Activated CD8-positive, alpha-beta memory T cell treated with anti-CD3 and anti-CD28 coated beads, Interleukin-2, amount 50 U/mL, for 1 hour (primary cell): ENCODE results near the gene TMEM59.
"Not testable (repeated sequence)": the region's sequence is repeated elsewhere in the genome, so short reads cannot be mapped to it uniquely, and the experiment has no call there.

Experiments used
- DNase-seq: peaks from one replicate; pipeline ENCODE4 v3.0.0-alpha.2; 2020; ENCODE audit errors: extremely low read depth

TMEM59 gene, protein sequence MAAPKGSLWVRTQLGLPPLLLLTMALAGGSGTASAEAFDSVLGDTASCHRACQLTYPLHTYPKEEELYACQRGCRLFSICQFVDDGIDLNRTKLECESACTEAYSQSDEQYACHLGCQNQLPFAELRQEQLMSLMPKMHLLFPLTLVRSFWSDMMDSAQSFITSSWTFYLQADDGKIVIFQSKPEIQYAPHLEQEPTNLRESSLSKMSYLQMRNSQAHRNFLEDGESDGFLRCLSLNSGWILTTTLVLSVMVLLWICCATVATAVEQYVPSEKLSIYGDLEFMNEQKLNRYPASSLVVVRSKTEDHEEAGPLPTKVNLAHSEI

DNA sequence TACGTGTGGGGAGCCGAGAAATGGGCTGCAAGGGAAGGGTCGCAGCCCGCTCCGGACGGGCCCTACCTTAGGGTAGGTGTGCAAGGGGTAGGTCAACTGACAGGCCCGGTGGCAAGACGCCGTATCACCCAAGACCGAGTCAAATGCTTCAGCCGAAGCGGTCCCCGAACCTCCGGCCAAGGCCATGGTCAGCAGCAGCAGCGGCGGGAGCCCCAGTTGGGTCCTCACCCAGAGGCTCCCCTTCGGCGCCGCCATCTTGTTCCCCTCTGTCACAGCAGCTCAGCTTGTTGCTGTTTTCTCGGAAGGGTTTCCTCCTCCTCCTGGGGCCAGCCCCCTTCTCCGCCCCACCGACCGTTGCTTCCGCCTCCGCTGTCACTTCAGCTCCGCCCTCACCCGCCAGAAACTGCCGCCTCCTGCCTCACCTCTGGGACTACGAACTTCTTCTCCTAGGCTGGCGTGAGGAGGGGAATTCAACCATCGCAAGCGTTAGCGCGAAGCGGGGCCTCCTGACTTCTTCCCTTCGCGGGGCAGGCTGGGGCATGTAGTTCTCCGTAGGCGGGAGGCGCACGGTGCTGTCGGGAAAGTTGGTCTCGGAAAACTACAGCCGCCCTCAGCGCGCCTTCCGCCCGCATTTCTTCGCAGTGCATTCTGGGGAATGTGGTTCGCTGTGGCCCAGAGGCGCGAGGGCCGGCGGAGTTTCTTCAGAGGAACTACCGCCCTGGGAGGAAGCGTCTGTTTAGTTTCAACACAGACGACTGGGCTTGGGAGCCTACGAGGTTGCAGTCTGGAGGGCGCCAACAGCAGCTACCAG, at the start of gene TMEM59, which contains the start of gene TCEANC2:
Gene TMEM59, minus strand, starts transcription at position 271 of the 811 bp plus-strand sequence. Its CDS starts 16 bp downstream, at position 255.
Gene TCEANC2, plus strand, starts transcription at position 675 of the 811 bp plus-strand sequence. CDS start 815 bp downstream, outside the sequence.
- peak; percentile 94 for DNase-seq

DNA sequence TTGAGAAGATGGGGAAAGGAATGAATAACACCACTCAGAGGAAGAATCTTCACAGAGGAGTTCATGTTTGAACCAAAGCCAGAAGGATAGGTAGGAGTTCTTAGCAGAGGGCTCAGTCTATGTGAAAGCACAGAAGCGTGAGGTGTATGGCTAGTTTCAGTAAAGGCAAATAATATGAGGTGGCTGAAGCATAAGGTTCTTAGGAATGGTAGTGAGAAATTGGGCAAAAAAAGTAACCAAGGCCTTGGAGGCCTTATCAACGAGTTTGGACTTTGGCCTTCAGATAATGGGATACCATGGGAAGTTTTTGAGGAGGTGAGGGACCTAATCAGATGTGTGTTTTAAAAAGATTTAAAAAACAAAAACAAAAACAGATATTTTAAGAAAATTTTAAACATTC, 47.5 kb upstream of the TMEM59 start:
- no peak for DNase-seq

DNA sequence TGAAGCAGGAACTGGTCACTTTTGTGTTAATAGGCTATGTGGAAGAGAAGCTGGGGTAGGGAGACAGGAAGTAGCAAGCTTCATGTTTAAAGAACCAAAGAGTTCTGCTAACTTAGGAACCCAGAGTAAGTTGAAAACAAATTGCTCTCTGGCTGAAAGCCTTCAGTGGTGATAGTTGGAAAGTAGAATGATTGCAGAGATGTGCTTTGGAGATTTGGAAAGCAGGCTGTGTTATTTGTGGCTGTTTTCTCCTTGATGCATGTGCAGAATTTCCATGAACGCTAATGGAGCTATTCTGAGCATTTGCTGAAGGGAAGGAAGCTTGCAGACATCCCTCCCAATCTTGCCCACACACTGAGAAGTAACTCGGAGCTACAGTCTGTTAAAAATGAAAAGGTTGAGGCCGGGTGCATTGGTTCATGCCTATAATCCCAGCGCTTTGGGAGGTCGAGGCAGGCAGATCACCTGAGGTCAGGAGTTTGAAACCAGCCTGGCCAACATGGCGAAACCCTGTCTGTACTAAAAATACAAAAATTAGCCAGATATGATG, 46.1 kb upstream of the TMEM59 start:
- DNase-seq: no peak

DNA sequence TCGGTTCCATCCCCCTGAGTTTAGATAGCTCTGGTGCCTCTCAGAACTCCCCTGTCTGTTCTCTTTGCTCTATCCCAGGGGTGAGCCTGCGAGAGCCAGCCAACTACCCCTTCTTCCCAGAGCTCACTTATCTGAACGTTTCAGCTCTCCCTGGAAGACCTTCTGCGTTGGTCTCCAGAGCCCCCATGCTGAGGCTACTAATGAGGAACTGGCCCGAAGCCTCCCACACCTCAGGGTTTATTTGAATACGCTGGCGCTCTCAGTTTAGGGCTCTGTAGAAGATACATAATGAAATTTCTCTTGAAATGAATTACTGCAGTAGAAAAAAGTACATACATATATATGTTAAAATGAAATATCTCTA, 43.9 kb upstream of the TMEM59 start:
- no peak for DNase-seq

DNA sequence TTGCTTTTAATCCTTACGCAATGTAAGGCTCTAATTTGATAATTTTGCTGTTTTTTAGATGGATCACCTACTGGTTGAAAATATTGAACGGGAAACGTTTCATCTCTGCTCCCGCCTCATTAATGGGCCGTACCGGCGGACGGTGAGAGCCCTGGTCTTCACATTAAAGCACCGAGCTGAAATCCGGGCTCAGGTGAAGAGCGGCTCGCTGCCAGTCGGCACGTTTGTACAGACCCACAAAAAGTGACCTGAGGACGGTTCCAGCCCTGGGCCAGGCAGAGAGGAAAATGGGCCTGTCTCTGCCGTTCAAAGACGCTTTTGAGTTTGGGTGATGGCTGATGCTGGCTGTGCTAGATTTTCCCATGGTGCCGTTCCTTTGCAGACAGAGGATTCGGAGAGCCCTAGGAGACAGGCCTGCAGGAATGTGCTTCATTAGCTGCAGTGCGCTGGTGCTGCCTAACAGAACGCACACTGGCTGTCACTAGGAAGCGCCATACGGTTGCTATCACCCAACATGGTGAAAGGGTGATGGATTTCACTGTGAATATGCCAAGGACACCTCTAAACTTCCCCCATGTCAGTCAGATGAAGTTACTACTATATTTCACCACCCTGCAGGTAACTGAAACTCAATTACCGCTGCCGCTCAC, 43.3 kb upstream of the TMEM59 start:
- no peak for DNase-seq

DNA sequence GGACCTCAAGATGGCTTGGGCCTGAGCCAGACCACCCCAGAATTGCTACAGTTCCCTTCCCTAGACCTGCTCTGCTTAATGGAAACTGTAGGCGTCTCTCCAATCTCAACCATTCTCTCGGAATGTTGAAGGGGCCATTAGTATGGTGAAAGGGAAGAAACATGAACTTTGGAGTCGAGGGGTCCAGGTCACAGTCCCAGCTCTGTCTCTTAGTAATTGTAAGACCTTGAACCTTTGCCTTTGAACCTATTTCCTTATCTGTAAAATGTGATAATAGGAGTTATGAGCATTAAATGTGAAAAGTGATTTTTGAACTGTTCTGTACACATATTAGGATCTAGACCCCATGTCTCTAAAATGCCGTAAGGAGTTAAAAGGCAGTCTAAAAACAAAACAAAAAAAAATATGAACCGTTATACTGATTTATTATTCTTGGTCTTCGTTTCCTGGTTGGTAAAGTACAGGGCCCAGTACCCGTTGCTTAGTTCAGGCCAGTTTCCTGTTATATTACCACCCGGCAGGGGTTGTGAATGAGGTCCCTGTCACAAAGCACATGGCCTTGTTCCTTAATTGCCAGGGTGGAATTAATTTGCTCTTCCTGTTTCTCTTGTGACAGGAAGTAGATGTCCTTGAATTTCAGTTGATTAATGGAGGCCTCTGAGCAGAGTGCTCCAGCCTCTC, 42.7 kb upstream of the TMEM59 start:
- DNase-seq: no peak

DNA sequence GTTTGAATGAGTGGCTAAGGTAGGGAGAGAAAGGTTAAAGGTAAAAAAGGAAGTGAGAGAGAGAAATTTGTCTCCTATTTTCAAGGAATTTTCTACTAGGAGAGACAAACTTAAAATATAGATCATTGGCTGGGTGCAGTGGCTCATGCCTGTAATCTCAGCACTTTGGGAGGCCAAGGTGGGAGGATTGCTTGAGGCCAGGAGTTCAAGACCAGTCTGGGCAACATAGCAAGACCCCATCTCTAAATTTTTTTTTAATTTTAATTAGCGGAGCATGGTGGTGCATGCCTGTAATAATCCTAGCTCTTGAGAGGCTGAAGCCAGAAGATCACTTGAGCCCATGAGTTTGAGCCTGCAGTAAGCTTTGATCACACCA, 41.7 kb upstream of the TMEM59 start:
- DNase-seq: not testable (repeated sequence)

DNA sequence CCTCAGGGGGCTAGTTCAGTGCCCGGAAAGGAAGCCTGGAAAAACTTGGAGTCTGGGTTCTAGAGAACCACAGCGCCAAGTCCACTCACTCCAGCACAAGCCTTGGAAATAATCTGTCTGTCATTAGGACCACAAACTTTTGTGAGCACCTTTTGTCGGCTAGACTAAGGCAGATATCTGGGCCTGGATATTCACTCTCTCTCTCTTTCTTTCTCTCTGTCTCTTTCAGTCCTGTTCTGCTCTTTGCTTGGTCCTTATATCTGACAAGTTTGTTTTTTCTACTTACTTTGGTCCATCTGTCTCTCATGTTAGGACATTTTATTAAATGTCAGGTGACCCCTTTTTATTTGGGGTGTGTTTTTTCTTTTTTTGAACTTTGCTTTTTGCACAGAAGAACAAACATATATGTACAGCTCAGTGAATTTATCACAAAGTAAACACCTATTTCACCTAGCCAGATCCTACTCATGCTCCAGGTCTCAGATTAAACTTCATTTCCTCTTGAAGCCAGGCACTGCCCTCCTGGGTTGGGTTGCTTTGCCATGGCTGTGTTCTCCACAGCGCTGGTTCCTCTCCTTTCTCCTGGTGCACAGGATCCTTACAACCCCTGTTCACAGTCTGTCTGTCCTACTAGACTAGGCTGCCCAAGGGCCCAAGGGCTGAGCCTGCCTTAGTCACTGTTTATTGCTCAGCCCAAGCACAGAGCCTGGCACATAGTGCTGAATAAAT, 41.2 kb upstream of the TMEM59 start:
- DNase-seq: no peak

DNA sequence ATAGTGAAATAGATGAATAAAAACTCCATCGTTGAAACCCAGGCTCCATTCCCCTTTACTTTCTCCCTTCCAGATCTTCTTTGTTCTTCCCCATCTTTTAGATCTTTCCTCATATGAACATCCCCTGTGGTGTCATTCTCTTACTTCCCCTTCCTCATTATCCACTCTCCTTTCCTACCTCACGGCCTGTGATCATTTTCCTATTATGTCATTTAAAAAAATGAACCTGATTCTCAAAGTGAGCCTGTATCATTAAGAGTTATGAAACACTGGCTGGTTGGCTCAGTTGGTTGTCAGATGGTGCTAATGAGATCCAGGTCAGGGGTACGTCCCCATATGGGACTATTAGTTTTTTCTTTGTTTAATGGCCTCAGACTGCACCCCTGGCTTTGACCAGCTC, 38.7 kb upstream of the TMEM59 start:
- no peak for DNase-seq

DNA sequence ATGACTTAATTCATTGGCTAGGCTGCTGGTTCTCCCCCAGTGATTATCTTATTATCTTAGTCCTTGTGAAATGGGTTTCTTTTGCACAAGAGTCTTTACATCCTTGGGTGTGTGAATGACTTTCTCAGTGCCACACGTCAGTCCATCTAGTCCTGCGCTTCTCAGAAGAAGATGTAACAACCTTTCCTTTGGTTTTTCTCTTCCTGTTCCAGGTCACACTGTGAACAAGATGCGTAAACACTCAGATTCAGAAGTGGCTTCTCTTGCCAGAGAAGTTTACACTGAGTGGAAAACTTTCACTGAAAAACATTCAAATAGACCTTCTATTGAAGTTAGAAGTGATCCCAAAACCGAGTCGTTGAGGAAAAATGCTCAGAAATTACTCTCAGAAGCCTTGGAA, 35.4 kb upstream of the TMEM59 start:
- no peak for DNase-seq

DNA sequence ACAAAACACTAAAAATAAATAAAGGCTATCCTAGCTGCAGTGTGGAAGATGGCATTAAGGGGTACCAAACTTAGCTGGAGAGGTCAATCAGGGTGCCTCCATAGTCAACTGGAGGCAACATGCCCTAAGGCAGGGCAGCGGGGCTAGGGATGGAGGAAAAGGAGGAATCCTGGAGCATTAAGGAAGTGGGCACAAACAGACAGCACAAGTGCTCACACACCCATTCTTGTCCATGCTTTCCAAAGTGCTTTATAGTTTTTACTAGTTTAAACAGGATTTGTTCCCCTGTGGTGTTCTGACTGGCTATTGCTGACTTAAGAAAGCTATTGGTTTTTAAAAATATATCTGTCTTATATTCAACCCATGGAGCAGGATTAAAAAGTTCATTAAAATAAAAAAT, 33.8 kb upstream of the TMEM59 start:
- DNase-seq: no peak

DNA sequence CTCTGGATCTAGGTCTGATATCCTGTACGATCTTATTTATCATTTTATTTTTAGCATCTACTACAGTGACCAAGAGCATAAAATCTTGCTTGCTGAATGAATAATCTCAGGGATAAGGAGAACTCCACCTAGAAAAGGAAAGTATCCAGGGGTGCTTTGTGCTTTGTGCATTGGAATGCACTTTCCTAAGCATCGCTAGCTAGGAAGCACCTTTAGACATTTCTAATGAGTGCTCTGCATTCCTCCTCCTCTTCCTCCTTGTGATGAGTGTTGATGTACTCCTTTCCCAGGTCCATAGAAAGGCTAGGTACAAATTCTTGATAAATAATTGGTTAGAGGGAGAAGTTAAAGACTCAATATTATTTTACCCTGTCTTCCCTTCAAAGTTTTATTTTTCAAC, 31.8 kb upstream of the TMEM59 start:
- DNase-seq: no peak

DNA sequence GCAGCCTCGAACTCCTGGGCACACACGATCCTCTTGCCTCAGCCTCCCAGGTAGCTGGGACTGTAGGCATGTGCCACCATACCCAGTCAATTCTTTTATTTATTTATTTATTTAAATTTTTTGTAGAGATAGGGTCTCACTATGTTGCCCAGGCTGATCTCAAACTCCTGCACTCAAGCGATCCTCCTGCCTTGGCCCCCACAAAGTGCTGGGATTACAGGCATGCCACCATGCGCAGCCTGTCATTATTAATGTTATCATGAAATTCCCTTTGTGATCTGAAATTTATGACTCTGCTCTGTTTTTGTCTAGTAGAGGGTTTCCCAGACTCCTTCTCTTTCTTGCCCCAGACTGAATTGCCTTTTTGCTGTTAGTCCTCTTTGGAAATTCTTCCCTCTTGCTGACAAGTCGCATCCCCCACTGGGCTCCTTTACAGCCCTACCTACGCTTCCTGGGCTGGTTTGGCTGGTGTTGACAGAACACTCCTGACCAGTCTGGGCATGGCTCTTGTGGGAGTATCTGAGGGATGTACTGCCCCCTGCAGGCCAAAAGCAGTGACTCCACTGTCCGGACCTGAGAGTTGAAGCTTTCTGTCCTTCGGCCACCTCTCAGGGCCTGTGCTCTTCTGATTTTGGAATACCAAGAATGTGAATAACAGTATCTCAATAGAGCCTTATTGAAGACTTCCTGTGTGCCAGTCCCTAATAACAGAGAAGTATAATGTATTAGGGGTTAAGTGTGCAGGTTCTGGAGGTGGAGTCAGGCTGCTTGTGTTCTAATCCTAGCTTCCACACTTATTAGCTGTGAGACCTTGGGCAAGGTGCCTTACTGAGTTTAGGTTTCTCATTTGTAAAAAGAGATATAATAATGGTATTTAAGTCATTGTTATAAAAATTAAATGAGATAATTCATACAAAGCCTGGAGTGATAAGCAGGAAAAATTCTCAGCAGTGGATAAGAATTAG, 28.6 kb upstream of the TMEM59 start:
- peak; percentile 1 for DNase-seq

DNA sequence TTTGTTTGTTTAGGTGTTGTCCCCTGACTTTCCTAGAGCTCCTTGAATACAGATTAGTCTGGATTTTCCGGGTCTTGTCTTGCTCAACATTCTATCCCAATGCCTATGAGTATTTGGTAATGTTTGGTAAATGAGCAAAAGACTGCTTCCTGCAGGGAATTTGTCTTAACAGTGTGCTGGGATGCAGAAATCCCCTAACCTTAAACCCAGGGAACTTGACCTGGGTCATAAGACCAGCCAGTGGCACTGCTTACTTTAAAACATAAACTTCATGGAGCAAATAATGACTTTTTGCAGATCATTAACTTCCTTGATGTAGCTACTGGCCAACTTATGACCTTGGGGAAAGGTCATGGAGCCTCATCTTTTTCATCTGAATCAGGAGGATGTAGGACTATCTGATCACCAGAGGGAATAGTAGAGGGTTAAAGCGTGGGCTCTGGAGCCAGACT, 27.6 kb upstream of the TMEM59 start:
- DNase-seq: no peak

DNA sequence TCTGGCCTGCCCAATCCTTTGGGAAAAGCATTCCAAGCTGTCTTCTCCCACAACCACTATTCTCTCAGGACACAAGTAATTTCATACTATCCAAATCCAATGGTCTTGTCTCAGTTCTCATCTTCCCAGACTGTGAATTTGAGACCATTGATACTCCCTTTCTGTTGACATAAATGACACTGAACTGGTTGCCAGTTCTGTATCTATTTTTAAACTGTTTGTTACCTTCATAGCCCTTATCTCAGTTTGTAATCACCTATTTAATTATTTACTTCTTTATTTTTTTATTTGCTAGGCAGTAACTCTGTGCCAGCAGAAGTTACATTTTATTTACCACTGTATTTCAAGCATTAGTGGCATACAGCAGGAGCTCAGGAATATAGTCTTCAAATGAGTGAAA, 24.4 kb upstream of the TMEM59 start:
- DNase-seq: no peak

DNA sequence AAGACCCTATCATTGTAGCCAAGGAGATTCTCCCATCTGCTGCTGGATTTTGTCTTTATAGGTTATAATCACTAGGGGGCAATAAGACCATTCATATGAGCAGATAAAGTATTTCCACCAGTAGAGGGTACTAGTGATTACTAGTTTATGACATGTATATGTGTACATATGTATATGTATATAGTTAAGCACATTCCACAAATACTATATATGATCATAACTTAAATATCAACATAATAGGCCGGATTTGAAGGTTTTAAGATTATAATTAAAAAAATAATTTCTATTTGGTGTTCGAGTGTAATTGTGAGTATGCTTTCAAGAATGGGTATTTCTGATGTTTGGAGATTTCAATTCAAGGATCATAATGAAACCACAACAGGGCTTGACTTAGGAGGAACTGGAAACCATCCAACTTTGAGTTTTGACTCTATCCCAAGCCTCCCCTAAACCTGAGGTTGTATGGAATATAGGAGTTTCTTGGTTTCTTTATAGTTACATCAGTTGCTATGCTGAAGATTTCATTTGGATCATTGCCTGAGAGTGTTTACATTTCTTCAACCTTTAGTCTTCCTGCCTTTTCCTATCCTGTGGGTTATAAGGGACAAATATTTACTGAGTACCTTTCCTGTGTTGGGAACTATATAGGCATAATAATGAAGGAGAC, 17.3 kb upstream of the TMEM59 start:
- DNase-seq: no peak

DNA sequence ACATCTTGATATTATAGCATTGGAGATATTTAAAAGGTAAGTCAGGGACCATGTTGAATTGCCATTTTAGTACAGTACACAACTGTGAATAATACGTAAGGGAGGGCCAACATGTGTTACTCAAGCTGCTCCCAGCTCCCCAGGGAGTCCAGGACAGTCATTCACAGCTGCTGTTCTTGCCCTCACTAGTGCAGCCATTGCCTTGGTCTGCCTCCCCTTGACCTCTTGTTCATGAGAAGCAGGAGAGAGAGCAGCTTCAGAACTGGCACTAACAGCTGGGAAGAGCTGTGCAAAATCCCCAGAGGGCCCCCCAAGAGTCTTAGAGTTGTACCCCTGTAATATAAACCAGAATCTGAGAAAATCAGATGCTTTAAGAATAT, 16.8 kb upstream of the TMEM59 start:
- DNase-seq: no peak

DNA sequence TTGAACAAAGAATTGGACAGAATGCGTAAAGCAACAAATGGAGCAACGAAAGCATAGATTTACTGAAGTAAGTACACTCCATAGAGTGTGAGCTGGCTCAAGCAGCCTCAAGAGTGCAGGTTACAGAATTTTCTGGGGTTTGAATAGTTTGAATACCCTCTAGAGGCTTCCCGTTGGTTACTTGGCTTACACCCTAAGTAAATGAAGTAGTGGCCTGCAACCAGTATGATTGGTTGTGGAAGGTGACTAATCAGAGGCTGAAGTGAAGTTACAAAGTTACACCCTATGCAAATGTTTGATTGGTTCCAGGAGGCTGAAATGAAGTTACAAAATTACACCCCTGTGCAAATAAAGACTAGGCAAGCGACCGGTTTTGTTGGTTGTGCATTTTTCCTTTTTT, 11.3 kb upstream of the TMEM59 start:
- no peak for DNase-seq

DNA sequence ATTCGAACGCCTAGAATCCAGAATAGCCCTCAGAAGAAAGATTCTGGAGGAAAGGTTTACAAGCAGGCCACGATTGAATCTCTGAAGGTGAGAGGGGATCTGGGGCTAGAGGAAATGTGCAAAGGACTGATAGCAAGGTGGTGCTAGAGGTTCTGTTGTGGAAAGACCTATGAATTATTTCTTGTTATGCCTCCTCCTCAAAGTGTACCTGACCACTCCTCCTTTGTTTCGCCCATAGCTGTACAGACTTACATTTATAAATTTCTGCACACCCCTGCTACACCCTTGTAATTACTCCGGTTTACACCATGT, 1.4 kb upstream of the TMEM59 start:
- no peak for DNase-seq
